Breast epithelium (tissue), 4 donors: ENCODE results near the gene RAB14. TPM values are rescaled to one million over a fixed set of nuclear protein-coding genes. Genes with fewer than 3 reads are reported as not detected.

ENCODE experiments used
- DNase-seq, 2 donors: peaks; one replicate each; pipeline ENCODE4 v3.0.0-alpha.2; 2019; ENCODE audit warnings: low spot score in 2 of 2
- H3K27ac ChIP-seq, 2 donors: fragments of 200-600 bp; sonication (generic) in 1 of 2; one replicate each; pipeline ENCODE4 v1.5.1; 2016 to 2019; ENCODE audit warnings: mild to moderate bottlenecking in 1 of 2
- H3K27me3 ChIP-seq, 2 donors: fragments of 200-600 bp; sonication (generic) in 1 of 2; one replicate each; pipeline versions ENCODE4 v1.5.1 to v1.6.0; 2017 to 2019; ENCODE audit warnings: control low read depth in 1 of 2, mild to moderate bottlenecking in 1 of 2
- H3K36me3 ChIP-seq: fragments of 200-600 bp; one replicate; pipeline ENCODE4 v1.5.1; 2019
- H3K4me1 ChIP-seq, 2 donors: fragments of 200-600 bp; sonication (generic); one replicate each; pipeline ENCODE4 v1.5.1; 2016 to 2019; ENCODE audit warnings: control low read depth in 1 of 2
- H3K4me3 ChIP-seq, 3 donors: fragments of 200-600 bp; sonication (generic); 1 replicate in 2 of 3; 2 replicates in 1 of 3; pipeline ENCODE4 v1.5.1; 2016 to 2019; ENCODE audit warnings: mild to moderate bottlenecking in 3 of 3, moderate library complexity in 2 of 3
- H3K9me3 ChIP-seq, 2 donors: fragments of 200-600 bp; sonication (generic) in 1 of 2; one replicate each; pipeline ENCODE4 v1.5.1; 2016 to 2019; ENCODE audit warnings: control low read depth in 1 of 2
- CTCF ChIP-seq, 3 donors: fragments of 450-650 bp; IDR thresholded peaks; one replicate each; pipeline ENCODE4 v1.5.1; 2016 to 2017; ENCODE audit warnings: antibody characterized with exemption in 3 of 3, mild to moderate bottlenecking in 3 of 3, moderate library complexity in 3 of 3
- POLR2A ChIP-seq: fragments of 450-650 bp; IDR thresholded peaks from one replicate; pipeline ENCODE4 v1.6.1; 2016; ENCODE audit warnings: antibody characterized with exemption, mild to moderate bottlenecking, moderate library complexity
- POLR2AphosphoS5 ChIP-seq, 3 donors: sonication (generic); formaldehyde crosslinking; IDR thresholded peaks; one replicate each; pipeline ENCODE4 v1.6.1; 2017; ENCODE audit warnings: antibody characterized with exemption in 3 of 3
- intact Hi-C: fragments of 100-400 bp; cut with DNase I; formaldehyde crosslinking; loops from one replicate; pipeline ENCODE4 v1.15.1; 2023; ENCODE audit warnings: low total_unique reads
- total RNA-seq, 3 donors: library from RNA; depleted of rRNA; stranded (reverse); fragments of >200 nt; gene quantifications; one replicate each; pipeline ENCODE4 v1.1.0, GENCODE V29; 2016

RAB14 gene
- total RNA-seq, 3 donors from 2014 or later = 36.5 to 53.1 (median 41.3) TPM

DNA sequence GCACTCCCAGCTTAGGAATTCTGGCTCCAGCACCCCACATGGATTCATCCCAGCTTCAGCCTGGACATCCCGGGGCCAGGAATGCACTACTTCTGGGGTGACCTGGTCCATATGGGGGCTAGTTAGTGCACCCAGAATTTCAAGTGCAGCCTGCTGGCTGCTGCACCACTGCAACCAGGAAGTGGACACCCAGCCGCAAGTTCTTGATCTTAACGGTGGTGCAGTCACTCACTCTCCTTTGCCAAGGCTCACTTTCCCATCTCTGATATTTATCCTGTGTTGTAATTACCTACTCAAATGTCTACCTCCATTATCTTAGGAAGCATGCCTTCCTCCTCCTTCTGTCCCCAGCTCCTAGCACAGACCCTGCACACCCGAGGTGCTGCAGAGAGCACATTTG lies 26.2 kb upstream of the RAB14 start:
- H3K4me3 ChIP-seq = no peak overlapping the region

DNA sequence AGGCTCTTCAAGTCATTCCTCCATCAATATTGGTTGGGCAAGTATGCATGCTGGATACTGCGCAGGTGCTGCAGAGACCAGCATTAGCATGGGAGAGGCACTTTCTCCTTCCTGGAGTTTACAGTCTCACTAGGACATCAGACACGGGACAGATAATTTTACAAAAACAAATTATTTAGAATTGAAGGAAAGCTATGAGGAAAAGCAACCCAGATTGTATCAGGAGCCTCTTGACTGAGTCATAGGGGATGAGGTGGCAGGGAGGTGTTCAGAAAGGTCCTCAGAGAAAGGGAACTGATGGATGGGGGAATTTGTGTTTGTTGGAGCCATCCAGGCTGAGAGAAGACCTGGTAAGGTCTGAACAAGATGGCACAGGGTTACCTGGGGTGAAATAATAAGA lies 24.5 kb upstream of the RAB14 start:
- Histone ChIP-seq H3K36me3 (no peaks in the 10 kb centered on the region), H3K4me3 (no peak overlapping the region), H3K4me1 (no peaks in the 10 kb centered on the region), H3K9me3 (no peaks in the 10 kb centered on the region), H3K27ac (no peak overlapping the region), H3K27me3 (no peaks in the 10 kb centered on the region)
- no peak for TF ChIP-seq CTCF (IDR thresholded peaks at IDR 0.05)
- no peak for TF ChIP-seq POLR2A
- no peak for TF ChIP-seq POLR2AphosphoS5 (IDR thresholded peaks at IDR 0.05)
- intact Hi-C loops = no loop called here
- DNase-seq = no peak

More for the DNA sequence above, 26.2 kb upstream of the RAB14 start:
- no peak for DNase-seq
- Histone ChIP-seq H3K9me3 (no peaks in the 10 kb centered on the region), H3K4me1 (no peaks in the 10 kb centered on the region), H3K27ac (no peak overlapping the region), H3K36me3 (no peaks in the 10 kb centered on the region), H3K27me3 (no peaks in the 10 kb centered on the region)
- no peak for TF ChIP-seq CTCF (IDR thresholded peaks at IDR 0.05)
- no peak for TF ChIP-seq POLR2AphosphoS5 (IDR thresholded peaks at IDR 0.05)
- no peak for TF ChIP-seq POLR2A
- intact Hi-C loops = no loop called here

DNA sequence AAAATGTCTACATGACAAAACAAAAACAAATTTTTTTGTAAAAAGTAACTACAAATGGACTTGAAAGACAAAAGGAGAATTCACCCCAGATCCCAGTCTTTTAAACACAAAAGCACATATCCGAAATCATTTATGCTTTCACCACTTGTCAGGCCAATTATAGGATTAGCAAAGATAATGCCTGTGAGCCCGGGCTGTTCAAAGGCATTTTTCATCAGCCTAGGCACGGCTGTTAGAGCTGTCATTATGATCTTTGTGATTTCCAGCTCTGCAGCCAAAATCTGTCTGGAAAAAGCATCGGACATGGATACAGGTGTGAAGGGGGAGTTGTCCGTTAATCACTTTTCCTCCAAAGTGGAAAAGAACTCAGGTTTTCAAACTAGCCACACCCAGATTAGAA lies 23.6 kb upstream of the RAB14 start:
- H3K36me3 ChIP-seq = no peaks in the 10 kb centered on the region
- no peak overlapping the region for H3K4me3 ChIP-seq
- no peaks in the 10 kb centered on the region for H3K4me1 ChIP-seq
- no peaks in the 10 kb centered on the region for H3K9me3 ChIP-seq
- H3K27me3 ChIP-seq = no peaks in the 10 kb centered on the region
- no peak overlapping the region for H3K27ac ChIP-seq
- DNase-seq = no peak
- intact Hi-C loops = no loop called here
- TF ChIP-seq POLR2AphosphoS5 (IDR thresholded peaks at IDR 0.05) (no peak), POLR2A (no peak), CTCF (IDR thresholded peaks at IDR 0.05) (no peak)

DNA sequence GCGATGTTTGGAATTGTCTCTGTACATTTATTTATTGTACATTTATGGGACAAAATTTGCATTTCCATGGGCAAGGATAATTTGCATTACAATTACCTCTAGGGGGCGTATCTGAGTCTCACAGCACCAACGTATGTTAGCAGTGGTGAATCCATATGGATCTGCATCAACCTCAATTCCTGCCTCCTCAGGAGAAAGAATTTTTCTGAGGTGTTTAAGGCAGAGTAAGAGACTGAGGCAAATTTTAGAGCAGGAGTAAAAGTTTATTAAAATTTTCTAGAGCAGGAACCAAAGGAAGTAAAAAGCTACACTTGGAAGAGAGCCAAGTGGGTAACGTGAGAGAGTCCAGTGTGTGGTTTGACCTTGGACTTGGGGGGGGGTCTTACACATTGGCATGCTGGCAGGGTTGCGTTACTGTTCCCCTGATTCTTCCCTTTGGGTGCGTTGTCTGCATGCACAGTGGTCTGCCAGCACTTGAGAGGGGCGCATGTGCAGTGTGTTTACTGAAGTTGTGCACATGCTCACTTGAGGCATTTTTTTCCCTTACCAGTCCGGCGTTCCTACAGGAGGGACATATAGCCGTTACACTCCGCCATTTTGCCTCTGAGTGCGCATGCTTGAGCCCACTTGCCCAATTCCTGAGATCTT lies 21.0 kb upstream of the RAB14 start:
- H3K27ac ChIP-seq = no peak overlapping the region
- TF ChIP-seq CTCF (IDR thresholded peaks at IDR 0.05) (peak; percentile 44 to 55 (median 50)), POLR2AphosphoS5 (IDR thresholded peaks at IDR 0.05) (no peak)
- no peaks in the 10 kb centered on the region for H3K27me3 ChIP-seq
- intact Hi-C loops = no loop called here
- H3K9me3 ChIP-seq = no peaks in the 10 kb centered on the region
- no peaks in the 10 kb centered on the region for H3K4me1 ChIP-seq
- no peaks in the 10 kb centered on the region for H3K36me3 ChIP-seq
- no peak for DNase-seq
- no peak overlapping the region for H3K4me3 ChIP-seq

- intact Hi-C loops = no loop called here
- no peaks in the 10 kb centered on the region for H3K9me3 ChIP-seq
- no peak for TF ChIP-seq POLR2AphosphoS5 (IDR thresholded peaks at IDR 0.05)
- TF ChIP-seq POLR2A = no peak
- no peak for TF ChIP-seq CTCF (IDR thresholded peaks at IDR 0.05)
- H3K27ac ChIP-seq = no peak overlapping the region
- no peaks in the 10 kb centered on the region for H3K27me3 ChIP-seq
- no peak overlapping the region for H3K4me3 ChIP-seq
- no peaks in the 10 kb centered on the region for H3K36me3 ChIP-seq
- DNase-seq = no peak
- no peaks in the 10 kb centered on the region for H3K4me1 ChIP-seq
These were observed 20.0 kb upstream of the RAB14 start for GRCh38 chr9:121221664-121222055.
